Glutamatergic neuron (in vitro differentiated cells): ENCODE measurements around the gene TRIO. TPM values are rescaled to one million over a fixed set of nuclear protein-coding genes. Genes with fewer than 3 reads are reported as not detected.
A peak's percentile ranks its signal among the peaks of the same experiment; 100 is the strongest.

Experiments used
- DNase-seq: peaks from one replicate; pipeline ENCODE4 v3.0.0; 2022
- H3K27ac Mint-ChIP-seq: one replicate; pipeline ENCODE4 v1.8.0; 2020; ENCODE audit warnings: mild to moderate bottlenecking, mixed read lengths, inconsistent platforms; ENCODE audit not compliant: unreplicated experiment
- H3K27me3 Mint-ChIP-seq: one replicate; pipeline ENCODE4 v1.8.0; 2020; ENCODE audit warnings: mild to moderate bottlenecking, moderate library complexity, mixed read lengths, inconsistent platforms; ENCODE audit not compliant: unreplicated experiment
- H3K36me3 Mint-ChIP-seq: one replicate; pipeline ENCODE4 v1.8.0; 2020; ENCODE audit warnings: mild to moderate bottlenecking, mixed read lengths, inconsistent platforms; ENCODE audit not compliant: unreplicated experiment
- H3K4me1 Mint-ChIP-seq: one replicate; pipeline ENCODE4 v1.8.0; 2020; ENCODE audit warnings: mild to moderate bottlenecking, low read depth, mixed read lengths, inconsistent platforms; ENCODE audit not compliant: unreplicated experiment
- H3K4me3 Mint-ChIP-seq: one replicate; pipeline ENCODE4 v1.8.0; 2020; ENCODE audit warnings: mild to moderate bottlenecking, mixed read lengths, inconsistent platforms; ENCODE audit not compliant: unreplicated experiment
- H3K9me3 Mint-ChIP-seq: one replicate; pipeline ENCODE4 v1.8.0; 2020; ENCODE audit warnings: mild to moderate bottlenecking, moderate library complexity, mixed read lengths, inconsistent platforms; ENCODE audit not compliant: unreplicated experiment
- CTCF ChIP-seq: fragments of 200-600 bp; sonication (generic); IDR thresholded peaks from one replicate; pipeline ENCODE4 v1.5.0; 2021; ENCODE audit not compliant: partially characterized antibody, unreplicated experiment
- total RNA-seq: library from RNA; stranded (reverse); fragmentation: NEBNext Ultra II Directional; extraction: Animal tissue kit (Norgen Biotek cat#: 25700); gene quantifications from one replicate; pipeline ENCODE4 v1.2.1, GENCODE V29; 2021; ENCODE audit not compliant: unreplicated experiment

TRIO gene
- total RNA-seq, 1 donor from 2014 or later, result 281 TPM

GRCh38 chr5:14178091-14178490 lies 34.9 kb downstream of the TRIO start:
- no peak for DNase-seq
- H3K4me1 Mint-ChIP-seq, result peaks cover 53% of the 10 kb centered on the region
- H3K27ac Mint-ChIP-seq, result no peak overlapping the region
- H3K9me3 Mint-ChIP-seq, result peaks cover 2% of the 10 kb centered on the region
- TF ChIP-seq CTCF, result no peak
- no peaks in the 10 kb centered on the region for H3K36me3 Mint-ChIP-seq
- no peak overlapping the region for H3K4me3 Mint-ChIP-seq
- no peaks in the 10 kb centered on the region for H3K27me3 Mint-ChIP-seq

- DNase-seq, result no peak
- TF ChIP-seq CTCF, result no peak
- H3K4me1 Mint-ChIP-seq, result peaks cover 54% of the 10 kb centered on the region
- no peaks in the 10 kb centered on the region for H3K36me3 Mint-ChIP-seq
- H3K4me3 Mint-ChIP-seq, result no peak overlapping the region
- peaks cover 2% of the 10 kb centered on the region for H3K9me3 Mint-ChIP-seq
- peak overlapping the region; percentile 48 for H3K27ac Mint-ChIP-seq
- no peaks in the 10 kb centered on the region for H3K27me3 Mint-ChIP-seq
Observed at GRCh38 chr5:14178671-14179211, 35.6 kb downstream of the TRIO start.

- H3K9me3 Mint-ChIP-seq, result peaks cover 2% of the 10 kb centered on the region
- H3K27me3 Mint-ChIP-seq, result no peaks in the 10 kb centered on the region
- no peak for TF ChIP-seq CTCF
- H3K4me1 Mint-ChIP-seq, result peaks cover 53% of the 10 kb centered on the region
- H3K36me3 Mint-ChIP-seq, result no peaks in the 10 kb centered on the region
- no peak for DNase-seq
- no peak overlapping the region for H3K27ac Mint-ChIP-seq
- no peak overlapping the region for H3K4me3 Mint-ChIP-seq
Observed at GRCh38 chr5:14179446-14179845, 36.3 kb downstream of the TRIO start.

- H3K27ac Mint-ChIP-seq, result no peak overlapping the region
- peaks cover 58% of the 10 kb centered on the region for H3K4me1 Mint-ChIP-seq
- no peaks in the 10 kb centered on the region for H3K36me3 Mint-ChIP-seq
- peaks cover 3% of the 10 kb centered on the region for H3K27me3 Mint-ChIP-seq
- H3K4me3 Mint-ChIP-seq, result no peak overlapping the region
- no peak for TF ChIP-seq CTCF
- DNase-seq, result no peak
- peaks cover 2% of the 10 kb centered on the region for H3K9me3 Mint-ChIP-seq
Observed at GRCh38 chr5:14180437-14180836, 37.3 kb downstream of the TRIO start.

GRCh38 chr5:14181299-14181968 lies 38.3 kb downstream of the TRIO start:
- peaks cover 6% of the 10 kb centered on the region for H3K27me3 Mint-ChIP-seq
- DNase-seq, result no peak
- H3K4me3 Mint-ChIP-seq, result no peak overlapping the region
- no peaks in the 10 kb centered on the region for H3K36me3 Mint-ChIP-seq
- TF ChIP-seq CTCF, result no peak
- H3K27ac Mint-ChIP-seq, result no peak overlapping the region
- peaks cover 5% of the 10 kb centered on the region for H3K9me3 Mint-ChIP-seq
- peaks cover 62% of the 10 kb centered on the region for H3K4me1 Mint-ChIP-seq
